ENCODE measurements around the gene FLACC1.
"Not testable (repeated sequence)": the region's sequence is repeated elsewhere in the genome, so short reads cannot be mapped to it uniquely, and the experiment has no call there.

FLACC1 gene, protein sequence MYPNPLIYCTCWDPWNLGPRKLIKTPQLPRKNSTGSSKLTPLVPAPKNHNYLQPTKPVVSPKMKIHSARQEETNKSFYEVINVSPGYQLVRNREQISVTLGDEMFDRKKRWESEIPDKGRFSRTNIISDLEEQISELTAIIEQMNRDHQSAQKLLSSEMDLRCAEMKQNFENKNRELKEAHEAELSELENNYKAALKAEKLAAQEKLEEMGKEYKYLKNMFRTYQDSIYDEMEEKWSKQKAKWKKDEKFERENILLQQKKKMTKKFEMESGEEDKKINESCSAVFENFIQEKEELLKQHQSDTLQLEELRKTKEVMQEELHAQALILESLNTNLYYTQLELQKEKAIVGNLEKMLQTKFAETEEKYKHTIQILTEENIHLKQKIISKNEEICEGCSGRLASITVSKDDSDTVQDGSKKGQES

DNA sequence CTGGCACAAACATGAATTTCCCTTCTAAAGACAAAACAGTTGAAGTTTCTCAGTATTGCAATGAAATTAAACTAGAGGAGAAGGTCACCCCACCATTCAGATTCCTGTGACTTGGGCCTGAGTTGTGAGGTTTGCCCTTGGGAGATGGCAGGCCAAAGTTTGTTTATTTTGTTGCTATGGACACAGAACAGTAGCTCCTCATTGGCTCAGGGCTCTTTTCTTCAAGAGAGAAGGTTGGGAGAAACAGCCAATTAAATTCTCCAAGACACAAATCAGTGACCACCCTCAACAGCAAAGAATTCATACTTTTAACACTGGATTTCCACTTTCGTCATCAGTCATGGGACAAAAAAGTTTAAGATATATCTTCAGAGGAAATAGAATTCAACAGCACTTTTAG lies at the start of gene FLACC1:
Gene FLACC1 (minus strand): TSS at position 125 of the 400 bp plus-strand sequence. CDS start 5,941 bp downstream, outside the sequence.
- DNase-seq = no peak

DNA sequence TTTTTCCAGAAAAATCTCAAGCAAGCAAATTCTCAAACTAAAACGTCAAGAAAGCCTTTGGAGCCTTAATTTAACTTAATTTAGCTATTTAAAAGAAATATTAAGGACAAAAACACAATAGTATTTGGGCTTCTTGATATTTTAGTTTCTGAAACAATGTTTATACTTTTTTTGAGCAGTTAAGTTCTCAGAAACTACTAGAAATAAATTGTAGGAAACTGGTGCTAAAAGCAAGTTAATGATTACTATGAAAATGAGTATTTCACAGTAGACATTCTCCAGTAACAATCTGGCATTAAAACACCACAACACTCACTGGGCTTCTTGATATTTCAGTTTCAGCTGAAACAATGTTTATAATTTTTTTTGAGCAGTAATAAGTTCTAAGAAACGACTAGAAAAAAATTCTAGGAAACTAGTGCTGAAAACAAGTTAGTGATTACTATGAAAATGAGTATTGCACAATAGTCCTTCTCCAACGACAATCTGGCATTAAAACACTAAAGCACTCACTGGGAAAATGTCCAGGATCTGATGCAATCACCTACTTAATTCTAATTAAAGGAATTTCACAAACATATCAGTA lies 49.0 kb upstream of the FLACC1 start:
- no peak for DNase-seq

DNA sequence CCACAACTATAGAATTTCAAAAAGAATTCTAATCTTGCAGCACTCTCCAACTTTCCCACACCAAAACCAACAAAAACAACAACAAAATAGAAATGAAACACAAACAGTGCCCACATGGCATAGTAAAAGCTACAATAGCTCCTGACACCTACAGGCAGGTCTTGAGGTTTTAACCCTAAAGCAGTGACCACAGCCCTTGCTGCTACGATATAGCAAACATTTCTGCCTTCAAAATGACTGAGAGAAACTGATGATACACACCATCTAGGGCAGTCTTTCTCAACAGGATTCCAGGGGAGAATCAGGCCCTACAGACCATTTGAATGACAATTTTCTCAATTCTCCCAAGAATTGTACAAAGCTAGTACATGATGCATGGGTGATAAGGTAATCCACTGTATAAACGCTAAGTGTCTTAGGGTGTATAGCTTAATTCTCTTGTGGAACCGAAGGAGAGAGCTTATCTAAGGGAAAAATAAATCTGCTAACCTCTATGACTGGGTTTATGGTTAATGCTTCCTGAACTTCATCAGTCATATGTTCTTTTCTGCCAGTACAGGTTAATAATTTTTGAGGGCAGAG lies 47.6 kb upstream of the FLACC1 start:
- no peak for DNase-seq

DNA sequence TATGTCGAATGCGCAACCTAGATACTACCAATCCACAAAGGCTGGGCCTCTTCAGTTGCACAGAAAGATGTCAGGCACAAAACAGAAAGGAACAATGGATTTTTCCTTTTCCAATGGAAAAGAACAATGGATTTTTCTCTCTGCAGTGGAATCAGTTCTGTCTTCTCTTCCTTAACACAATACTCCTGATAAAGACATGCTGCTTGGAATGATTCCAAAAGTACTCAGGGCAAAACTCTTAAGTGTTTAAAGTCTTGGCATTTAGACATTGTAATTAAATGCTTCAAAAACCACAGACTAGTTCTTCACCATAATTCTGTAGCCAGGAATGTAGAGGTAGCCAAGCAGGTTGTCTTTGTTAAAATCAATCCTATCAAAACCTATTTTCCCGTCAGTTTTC lies 46.7 kb upstream of the FLACC1 start:
- DNase-seq = no peak

DNA sequence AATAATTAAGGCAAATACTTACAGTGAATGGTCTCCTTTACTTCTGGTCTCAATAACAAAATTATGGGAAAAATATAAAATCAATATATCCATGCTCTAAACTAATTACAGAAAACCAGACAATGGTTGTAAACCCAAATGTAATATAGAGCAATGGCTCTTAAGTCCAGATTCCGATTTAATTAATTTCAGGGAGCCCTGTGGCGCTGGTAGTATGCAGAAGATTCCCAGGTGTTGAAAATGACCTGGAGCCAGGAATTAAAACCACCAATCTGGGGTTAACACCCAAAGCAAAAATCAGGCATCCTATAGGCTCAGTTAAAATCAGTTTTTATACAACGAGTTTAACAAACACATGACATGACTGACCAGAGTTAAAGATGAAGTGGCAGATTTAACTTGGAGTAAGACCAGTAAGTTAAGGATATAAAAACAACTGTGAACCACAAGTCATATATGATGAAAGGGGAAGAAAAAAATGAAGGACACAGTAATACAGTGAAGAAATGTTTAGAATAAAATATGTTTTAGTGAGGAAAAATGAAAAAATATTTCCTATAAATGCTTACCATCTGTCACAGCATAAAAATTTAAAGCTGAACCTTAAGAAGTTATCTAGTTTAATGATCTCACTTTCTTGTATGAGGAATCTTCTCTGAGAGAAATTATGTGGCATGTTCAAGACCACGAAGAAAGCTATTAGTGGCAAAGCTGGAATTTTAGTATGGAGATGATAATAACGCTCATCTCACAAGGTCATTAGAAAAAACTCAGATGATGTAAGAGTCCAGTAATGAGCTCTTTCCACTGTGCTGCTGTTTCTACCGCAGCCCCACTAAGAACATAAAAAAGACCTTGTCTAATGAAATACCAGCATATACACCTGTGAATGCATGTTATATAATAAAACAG lies 45.8 kb upstream of the FLACC1 start:
- DNase-seq = no peak

DNA sequence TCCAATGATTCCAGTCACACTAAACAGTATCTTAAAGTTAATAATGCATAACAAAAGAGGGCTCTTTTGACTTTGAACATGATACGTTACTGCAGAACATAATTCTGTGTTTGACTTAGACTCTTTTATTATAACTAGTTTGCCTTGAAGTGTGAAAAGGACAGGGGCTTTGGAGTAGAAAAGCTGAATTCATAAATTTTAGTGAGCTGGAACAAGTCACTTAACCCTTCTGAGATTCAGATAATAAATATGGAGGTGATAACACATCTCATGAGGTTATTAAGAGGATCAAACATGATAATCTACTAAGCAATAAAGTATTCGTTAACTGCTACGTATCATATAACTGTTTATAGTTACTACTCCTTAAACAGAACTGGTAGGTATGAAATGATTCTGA lies 44.7 kb upstream of the FLACC1 start:
- no peak for DNase-seq

DNA sequence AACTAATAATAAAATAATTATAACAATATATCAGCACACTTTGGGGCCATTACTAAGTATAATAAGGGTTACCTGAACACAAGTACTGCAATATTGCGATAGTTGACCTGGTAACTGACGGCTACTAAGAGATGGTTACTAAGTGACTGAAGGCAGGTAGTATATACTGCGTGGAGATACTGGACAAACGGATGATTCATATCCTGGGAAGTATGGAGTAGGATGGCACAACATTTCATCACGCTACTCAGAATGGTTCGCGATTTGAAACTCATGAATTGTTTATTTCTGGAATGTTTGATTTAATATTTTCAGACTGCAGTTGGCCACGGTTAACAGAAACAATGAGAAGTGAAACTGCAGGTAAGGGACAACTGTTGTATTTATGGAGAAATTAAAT lies 39.5 kb upstream of the FLACC1 start:
- no peak for DNase-seq

DNA sequence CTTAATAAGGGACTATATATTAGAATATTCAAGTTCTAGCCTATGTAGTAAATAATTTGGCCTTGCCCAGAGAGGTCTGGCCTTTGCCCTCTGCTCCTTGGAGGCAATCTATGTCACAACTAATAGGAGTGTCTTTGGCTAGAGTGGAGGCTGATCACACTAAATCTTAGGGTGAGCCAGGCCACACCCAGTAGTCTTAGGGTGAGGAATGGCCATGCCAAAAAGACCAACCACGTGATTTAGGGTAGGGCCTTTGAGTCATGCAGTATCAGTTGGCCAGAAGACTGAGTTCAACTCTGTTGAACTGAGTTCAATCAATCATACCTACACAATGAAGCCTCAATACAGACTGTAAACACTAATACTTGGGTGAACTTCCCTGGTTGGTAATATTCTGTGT lies 26.0 kb upstream of the FLACC1 start:
- DNase-seq = no peak

DNA sequence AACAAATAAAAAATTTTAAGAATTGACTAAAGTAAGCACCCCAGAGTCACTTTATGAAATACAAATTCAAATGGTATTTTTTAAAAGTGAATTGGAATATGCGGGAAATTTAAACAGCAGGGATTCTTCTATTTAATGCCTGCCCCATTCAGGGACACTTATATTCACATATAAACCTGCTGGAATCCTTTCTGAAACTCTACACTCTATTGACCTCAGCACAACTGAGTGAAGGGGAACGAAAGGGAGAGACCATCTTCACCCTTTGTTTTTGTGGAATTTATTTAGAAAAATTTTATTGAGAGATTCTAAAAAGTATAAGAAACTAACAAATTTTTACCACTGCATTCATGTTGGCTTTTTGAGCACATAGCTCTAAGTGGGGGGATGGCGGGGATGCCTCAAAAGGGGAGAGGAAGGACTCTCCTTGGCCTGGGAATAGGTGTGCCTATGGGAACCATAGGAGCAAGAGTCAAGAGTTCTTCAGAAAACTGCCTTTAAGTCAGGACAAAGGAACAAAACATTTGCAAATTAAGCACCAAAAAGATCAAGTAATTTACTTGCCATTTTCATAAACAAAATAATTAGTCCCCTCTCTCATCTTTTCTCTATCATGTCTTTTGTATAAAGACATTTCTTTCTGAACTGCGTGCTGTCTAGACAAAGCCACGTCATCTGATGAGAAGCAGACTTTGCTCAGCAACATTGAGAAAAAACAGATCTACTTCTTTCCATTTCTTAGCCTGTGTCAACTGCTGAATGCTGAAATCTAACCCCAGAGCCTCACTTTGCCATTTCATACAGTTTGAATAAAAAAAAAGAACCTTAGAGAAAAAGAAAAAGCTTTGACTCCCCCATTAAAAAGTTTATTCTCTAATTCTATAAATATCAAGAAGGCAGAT lies 21.6 kb upstream of the FLACC1 start:
- no peak for DNase-seq

DNA sequence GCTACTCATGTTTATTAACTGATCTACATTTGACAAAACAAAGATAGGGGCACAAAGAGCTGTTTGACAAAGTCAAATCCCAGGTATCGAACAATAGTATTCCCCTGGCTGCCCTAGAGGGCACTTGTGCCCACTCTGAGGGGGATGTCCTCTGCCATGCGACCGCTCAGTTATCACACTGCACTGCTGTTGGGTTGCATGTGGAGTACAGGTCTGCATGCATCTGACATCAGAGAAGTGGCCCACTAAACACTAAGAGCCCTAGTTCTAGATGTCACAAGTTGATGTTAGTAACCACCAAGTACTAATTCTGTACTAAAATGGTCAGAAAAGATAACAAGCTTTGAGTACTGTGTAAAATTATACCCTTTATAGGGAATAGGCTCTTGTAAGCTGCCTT lies 20.1 kb upstream of the FLACC1 start:
- DNase-seq = no peak

DNA sequence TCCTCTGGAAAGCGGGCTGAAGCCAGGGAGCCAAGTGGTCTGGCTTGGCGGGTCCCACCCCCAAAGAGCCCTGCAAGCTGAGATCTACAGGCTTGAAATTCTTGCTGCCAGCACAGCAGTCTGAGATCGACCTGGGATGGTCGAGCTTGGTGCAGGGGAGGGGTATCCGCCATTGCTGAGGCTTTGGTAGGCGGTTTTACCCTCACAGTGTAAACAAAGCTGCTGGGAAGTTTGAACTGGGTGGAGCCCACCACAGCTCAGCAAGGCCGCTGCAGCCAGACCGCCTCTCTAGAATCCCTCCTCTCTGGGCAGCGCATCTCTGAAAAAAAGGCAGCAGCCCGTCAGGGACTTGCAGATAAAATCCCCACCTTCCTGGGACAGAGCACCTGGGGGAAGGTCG lies 12.6 kb upstream of the FLACC1 start:
- DNase-seq = no peak

DNA sequence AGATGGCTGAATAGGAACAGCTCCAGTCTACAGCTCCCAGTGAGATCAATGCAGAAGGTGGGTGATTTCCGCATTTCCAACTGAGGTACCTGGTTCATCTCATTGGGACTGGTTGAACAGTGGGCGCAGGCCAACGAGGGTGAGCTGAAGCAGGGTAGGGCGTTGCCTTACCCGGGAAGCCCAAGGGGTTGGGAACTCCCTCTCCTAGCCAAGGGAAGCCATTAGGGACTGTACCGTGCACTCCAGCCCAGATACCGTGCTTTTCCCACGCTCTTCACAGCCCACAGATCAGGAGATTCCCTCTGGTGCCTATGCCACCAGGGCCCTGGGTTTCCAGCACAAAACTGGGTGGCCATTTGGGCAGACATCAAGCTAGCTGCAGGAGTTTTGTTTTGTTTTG lies 12.2 kb upstream of the FLACC1 start:
- DNase-seq = not testable (repeated sequence)

DNA sequence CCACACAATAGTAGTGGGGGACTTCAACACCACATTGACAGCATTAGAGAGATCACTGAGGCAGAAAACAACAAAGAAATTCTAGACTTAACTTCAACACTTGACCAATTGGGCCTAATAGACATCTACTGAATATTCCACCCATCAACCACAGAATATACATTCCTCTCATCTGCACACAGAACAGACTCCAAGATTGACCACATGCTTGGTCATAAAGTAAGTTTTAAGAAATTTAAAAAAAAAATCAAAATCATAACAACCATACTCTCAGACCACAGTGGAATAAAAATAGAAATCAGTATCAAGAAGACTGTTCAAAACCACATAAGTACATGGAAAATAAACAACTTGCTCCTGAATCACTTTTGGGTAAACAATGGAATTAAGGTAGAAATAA lies 9.0 kb upstream of the FLACC1 start:
- DNase-seq = no peak

DNA sequence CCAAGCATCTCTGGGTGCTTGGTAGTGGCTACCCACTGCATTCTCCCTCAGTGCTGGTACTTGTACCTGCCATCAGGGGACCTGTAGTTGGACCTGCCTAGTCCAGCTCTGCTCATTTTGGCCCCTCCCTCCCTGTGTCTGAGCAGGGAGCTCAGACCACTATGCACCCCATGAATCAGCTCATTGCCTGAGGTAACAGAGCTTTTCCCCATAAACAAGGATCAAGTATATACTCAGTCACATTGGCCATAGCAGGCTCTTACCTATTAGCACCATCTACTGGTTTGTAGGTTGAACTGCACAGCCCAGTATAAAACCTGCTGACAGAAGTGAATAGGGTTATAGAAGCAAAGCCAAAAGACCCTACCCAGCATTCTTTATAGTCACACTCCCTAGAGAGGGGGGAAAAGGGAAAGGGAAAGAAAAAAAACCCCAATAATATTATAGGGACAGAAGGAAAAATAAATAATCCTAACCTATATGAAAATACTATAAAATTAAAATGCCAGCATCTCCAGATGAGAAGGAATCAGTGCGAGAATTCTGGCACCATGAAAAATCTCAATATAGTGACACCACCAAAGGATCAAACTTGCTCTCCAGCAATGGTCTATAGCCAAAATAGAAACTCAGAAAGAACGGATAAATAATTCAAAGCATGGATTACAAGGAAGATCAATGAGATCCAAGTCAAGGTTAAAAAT lies 6.9 kb upstream of the FLACC1 start:
- DNase-seq = peak; percentile 20

DNA sequence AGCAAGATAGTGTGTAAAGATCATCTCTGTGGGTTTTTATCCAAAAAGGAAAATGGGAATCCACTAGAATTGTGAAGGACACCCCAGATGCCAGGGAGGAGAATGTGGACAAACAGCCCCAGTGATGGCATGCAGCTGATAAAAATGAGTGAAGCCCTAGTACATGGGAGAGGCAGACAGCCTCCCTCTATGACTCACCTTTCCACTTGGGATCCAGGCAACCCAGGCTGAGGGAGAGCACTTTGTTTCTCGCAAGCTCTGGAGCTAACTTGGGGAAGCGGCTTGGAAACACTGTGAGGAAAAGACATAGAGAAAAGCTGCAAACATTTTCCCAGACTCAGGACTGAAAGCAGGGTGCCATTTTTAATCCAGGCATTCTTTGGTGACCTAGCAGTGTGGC lies 5.3 kb upstream of the FLACC1 start:
- no peak for DNase-seq

DNA sequence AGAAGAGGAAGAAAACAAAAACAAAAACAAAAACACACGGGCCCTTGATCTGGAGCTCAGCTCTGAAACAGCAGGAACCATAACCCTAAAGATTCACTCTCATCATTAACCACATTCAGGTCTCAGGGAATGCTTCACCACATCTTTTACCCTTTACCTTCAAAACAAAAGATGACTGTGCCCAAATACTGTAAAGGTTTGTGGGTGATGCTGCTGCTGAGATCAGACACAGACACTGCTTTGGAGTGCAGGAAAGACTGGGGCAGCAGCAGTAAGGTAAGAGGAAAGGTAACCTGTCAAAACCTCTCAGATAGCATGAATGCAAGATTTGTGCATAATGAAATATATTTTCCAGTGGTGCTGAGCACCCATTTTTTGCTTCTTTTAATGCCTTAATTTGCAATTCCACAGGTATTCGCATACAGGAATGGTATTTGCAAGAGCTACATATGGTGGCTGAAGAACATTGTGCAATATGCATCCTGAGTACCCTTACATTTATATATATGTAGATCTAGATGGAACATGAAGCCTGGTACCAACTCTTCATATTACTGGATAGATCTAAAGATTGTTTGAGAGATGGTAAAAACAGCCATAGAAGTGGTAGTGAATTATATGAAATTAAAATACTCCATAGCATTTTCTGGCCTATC lies 4.1 kb upstream of the FLACC1 start:
- DNase-seq = no peak

DNA sequence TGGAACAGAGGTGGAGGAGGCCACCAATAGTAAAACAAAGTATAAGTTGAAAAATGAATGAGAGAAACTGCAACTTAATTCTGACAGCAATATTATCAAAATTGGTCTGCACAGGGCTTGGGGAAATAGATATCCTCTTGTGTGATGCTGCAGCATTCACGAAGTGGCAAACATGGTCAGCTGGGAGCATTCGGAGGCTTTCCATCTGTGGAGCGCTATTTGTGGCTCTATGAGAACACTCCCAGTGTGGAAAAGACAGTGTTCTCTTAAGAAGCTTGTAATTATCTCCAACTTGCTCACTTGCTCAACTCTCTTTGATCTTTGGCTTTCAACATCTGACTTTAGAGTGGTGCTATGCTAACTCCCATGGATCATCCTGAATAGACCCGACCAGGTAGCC lies 3.1 kb upstream of the FLACC1 start:
- DNase-seq = no peak

DNA sequence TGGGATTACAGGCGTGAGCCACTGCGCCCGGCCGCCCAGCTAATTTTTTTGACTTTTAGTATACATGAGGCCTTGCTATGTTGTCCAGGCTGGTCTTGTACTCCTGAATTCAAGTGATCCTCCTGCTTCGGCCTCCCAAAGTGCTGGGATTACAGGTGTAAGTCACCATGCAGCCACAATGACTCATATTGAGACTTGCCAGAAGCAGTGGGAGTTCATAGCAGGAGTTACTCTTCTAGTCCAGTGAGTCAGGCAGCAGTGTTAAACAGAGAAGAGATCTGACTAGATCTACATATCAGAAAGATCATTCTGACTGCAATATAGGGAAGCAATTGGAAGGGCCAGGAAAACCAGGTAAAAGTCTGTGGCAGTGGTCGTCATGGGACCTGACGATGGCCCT lies 1.5 kb upstream of the FLACC1 start:
- DNase-seq = no peak

DNA sequence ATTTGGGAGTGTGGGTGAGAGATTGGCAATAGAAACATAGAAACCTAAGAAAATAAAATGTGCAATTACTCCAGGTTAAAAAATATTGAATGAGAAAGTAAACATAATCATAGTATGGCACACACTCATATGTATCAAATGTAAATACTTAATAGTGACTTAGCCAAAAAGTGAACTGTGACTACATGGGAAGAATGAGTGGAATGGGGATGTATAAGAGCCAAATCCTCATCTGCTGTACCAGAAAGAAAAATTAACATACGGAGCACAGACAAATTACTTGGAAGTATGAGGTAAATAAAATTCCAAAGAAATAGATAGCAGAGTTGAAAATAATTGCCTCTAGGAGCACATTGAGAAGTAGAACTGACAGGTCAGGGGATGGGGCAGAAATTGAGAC lies 4.0 kb downstream of the FLACC1 start:
- no peak for DNase-seq

DNA sequence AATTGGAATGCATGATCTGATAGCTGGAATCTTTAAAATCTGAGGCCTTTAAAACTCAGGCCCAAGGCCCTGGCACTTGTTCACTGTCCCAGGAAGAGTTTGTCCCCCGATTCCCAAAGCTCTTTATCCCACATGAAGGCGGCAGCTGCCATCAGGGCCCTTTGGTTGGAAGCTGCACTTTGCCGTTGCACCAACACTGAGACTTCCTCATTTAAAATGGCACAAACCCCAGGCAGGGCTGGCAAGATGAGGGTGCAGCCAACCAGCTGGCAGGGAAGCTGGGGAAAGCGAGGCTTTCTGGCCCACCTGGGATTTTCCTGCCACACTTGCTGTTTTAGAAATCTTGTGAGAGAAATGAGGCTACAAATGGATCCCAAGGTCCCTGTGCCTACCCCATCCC lies 6.3 kb downstream of the FLACC1 start:
- no peak for DNase-seq

DNA sequence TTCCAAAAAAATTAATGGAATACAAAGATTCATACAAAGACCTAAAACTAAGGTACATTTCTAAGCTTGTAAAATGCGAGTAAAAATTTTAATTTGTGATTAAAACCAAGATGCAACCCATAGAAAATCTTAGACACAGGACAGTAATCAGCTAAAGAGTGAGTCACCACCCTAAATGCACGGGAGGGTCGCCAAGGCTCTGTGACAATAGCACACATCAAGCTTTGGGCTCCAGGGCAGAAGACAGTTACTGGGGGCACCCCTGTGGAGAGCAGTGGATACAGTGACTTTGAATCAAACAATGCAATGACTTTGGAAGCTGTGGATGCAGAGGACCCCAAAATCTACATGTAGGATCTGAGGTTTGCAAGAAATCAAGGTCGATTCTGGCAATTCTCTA lies 7.5 kb downstream of the FLACC1 start:
- no peak for DNase-seq

Measured in NCI-H2029 (cell line).